HepG2 (cell line): ENCODE data around the gene CHRNB4. TPM values are rescaled to one million over a fixed set of nuclear protein-coding genes. Genes with fewer than 3 reads are reported as not detected.
A peak's percentile ranks its signal among the peaks of the same experiment; 100 is the strongest.

ENCODE experiments used
- ATAC-seq: fragments of 200-7000 bp; cut with Tn5 transposase; 3 replicates; pipeline ENCODE4 v1.9.1; 2020; ENCODE audit warnings: mild to moderate bottlenecking, moderate library complexity
- BruUV-seq: library from RNA; stranded (reverse); fragments of 400-500 nt; replicated peaks from 2 replicates; lab custom pipeline; 2021; lab: Mats Ljungman, UMichigan
- CTCF ChIA-PET: fragments of 300-600 bp; formaldehyde crosslinking; extraction: SDS; loops from one replicate; lab custom pipeline; 2021; ENCODE audit warnings: low total read pairs, inconsistent platforms, low intra/inter-chr PET ratio; lab: Yijun Ruan, JAX
- POLR2A ChIA-PET: fragments of 350-600 bp; sonication (Branson Sonifier 250); formaldehyde crosslinking; loops from one replicate; lab custom pipeline; 2020; ENCODE audit warnings: antibody characterized with exemption, inconsistent platforms; lab: Yijun Ruan, JAX
- DNase-seq: peaks from one replicate; pipeline ENCODE4 v3.0.0-alpha.2; 2015; ENCODE audit warnings: low spot score
- FAIRE-seq: peaks from 3 replicates; lab custom pipeline; 2011; peaks lifted over from hg19 to GRCh38; lab: Jason Lieb, UNC
- H2AFZ ChIP-seq: one replicate; pipeline ENCODE4 v1.6.1; 2011; ENCODE audit warnings: low read length, inconsistent platforms
- H3K27ac ChIP-seq: fragments of 300-600 bp; 3 replicates; pipeline ENCODE4 v1.8.0; 2011; ENCODE audit warnings: mixed run types, mild to moderate bottlenecking, mixed read lengths, low read length, inconsistent platforms; ENCODE audit not compliant: insufficient read depth; ENCODE audit errors: extremely low read length
- H3K27me3 ChIP-seq, 2 experiments: fragments of 200-600 bp in 1 of 2; 2 replicates in 1 of 2; 3 replicates in 1 of 2; pipeline versions ENCODE4 v1.6.0 to v1.8.0; 2011; ENCODE audit warnings: low read length in 2 of 2, mild to moderate bottlenecking in 2 of 2, moderate library complexity in 2 of 2, inconsistent platforms in 1 of 2; ENCODE audit not compliant: insufficient read depth in 2 of 2, control insufficient read depth in 1 of 2
- H3K36me3 ChIP-seq, 2 experiments: fragments of 200-600 bp in 1 of 2; replicated peaks in 1 of 2; 2 replicates in 1 of 2; 3 replicates in 1 of 2; pipeline versions ENCODE4 v1.5.1 to v1.8.0; 2011; ENCODE audit warnings: low read length in 2 of 2, inconsistent platforms in 1 of 2; ENCODE audit not compliant: insufficient read depth in 2 of 2, control insufficient read depth in 1 of 2
- H3K4me1 ChIP-seq: 2 replicates; pipeline ENCODE4 v1.5.1; 2012; ENCODE audit warnings: low read length, inconsistent platforms; ENCODE audit not compliant: insufficient read depth
- H3K4me2 ChIP-seq: 2 replicates; pipeline ENCODE4 v1.6.0; 2011; ENCODE audit warnings: low read depth, low read length, inconsistent platforms
- H3K4me3 ChIP-seq, 3 experiments: fragments of 200-600 bp in 1 of 3; sonication (generic), shearing (Covaris generic) in 1 of 3; replicated peaks in 1 of 3; 2 replicates each; pipeline ENCODE4 v1.5.1; 2011 to 2016; ENCODE audit warnings: low read length in 3 of 3, inconsistent platforms in 2 of 3, low read depth in 2 of 3, mild to moderate bottlenecking in 2 of 3, control low read depth in 1 of 3, mixed read lengths in 1 of 3; ENCODE audit not compliant: insufficient read depth in 1 of 3
- H3K79me2 ChIP-seq: one replicate; pipeline ENCODE4 v1.6.1; 2011; ENCODE audit warnings: low read length, inconsistent platforms; ENCODE audit not compliant: insufficient read depth
- H3K9ac ChIP-seq: 2 replicates; pipeline ENCODE4 v1.6.0; 2011; ENCODE audit warnings: mild to moderate bottlenecking, low read depth, low read length, inconsistent platforms; ENCODE audit not compliant: insufficient read depth
- H3K9me3 ChIP-seq: 2 replicates; pipeline ENCODE4 v1.5.1; 2012; ENCODE audit warnings: mild to moderate bottlenecking, low read length
- H4K20me1 ChIP-seq: 2 replicates; pipeline ENCODE4 v1.6.0; 2011; ENCODE audit warnings: inconsistent platforms, mild to moderate bottlenecking, low read length, moderate library complexity; ENCODE audit not compliant: insufficient read depth
- DNMT1 ChIP-seq: sonication (generic); formaldehyde crosslinking; IDR thresholded peaks from 2 replicates; pipeline ENCODE4 v1.5.1; 2020; ENCODE audit warnings: mild to moderate bottlenecking, missing genetic modification reagents
- HOXA9 ChIP-seq: sonication (generic); formaldehyde crosslinking; IDR thresholded peaks from 2 replicates; pipeline ENCODE4 v1.8.1; 2022; ENCODE audit warnings: missing genetic modification reagents, mild to moderate bottlenecking, moderate library complexity, borderline replicate concordance
- ZNF543 ChIP-seq: sonication (generic); formaldehyde crosslinking; IDR thresholded peaks from 2 replicates; pipeline ENCODE4 v1.4.0; 2020; ENCODE audit warnings: mild to moderate bottlenecking, missing genetic modification reagents
- ZNF768 ChIP-seq: sonication (generic); formaldehyde crosslinking; IDR thresholded peaks from 2 replicates; pipeline ENCODE4 v1.4.0; 2020; ENCODE audit warnings: missing genetic modification reagents
- ZNF777 ChIP-seq: sonication (generic); formaldehyde crosslinking; IDR thresholded peaks from 2 replicates; pipeline ENCODE4 v1.4.0; 2020; ENCODE audit warnings: missing genetic modification reagents
- WGBS: methylation state at CpG from one replicate; pipeline ENCODE4 v1.1.6; 2017; ENCODE audit warnings: low lambda C conversion rate; 5-methylcytosine and 5-hydroxymethylcytosine counted together
- in situ Hi-C: cut with HindIII; loops from 2 replicates; pipeline ENCODE4 v1.10.0; 2017; ENCODE audit warnings: low pct_unique_long_range_greater_than_20kb; ENCODE audit not compliant: extremely low pct_ligation_motif_present
- intact Hi-C: fragments of 100-400 bp; cut with micrococcal nuclease; formaldehyde crosslinking; loops from one replicate; pipeline ENCODE4 v1.10.0; 2022; ENCODE audit not compliant: unreplicated experiment
- polyA plus RNA-seq, 8 experiments: library from polyadenylated mRNA; depleted of rRNA in 3 of 8; stranded (reverse) in 7 of 8; unstranded in 1 of 8; fragments of >200 nt; fragmentation: Illumina TruSeq in 4 of 8; extraction: Trizol in 4 of 8; gene quantifications; 2 replicates each; pipeline versions ENCODE4 v1.2.1 to v1.2.3, GENCODE V29; 2011 to 2016; ENCODE audit warnings: low read depth in 4 of 8, missing spikeins in 1 of 8, mixed read lengths in 1 of 8; ENCODE audit not compliant: insufficient read depth in 1 of 8
- total RNA-seq, 5 experiments: library from RNA; depleted of rRNA; stranded (reverse); fragments of >200 nt; fragmentation: Illumina TruSeq; extraction: Trizol; gene quantifications; 2 replicates each; pipeline ENCODE4 v1.2.3, GENCODE V29; 2016; ENCODE audit warnings: low read depth in 1 of 5
- TF ChIP-seq, protein P1 (sequence below): fragments of 450-650 bp; IDR thresholded peaks from 2 replicates; pipeline ENCODE4 v1.6.1; 2017

Gene CHRNB4
- total and polyA plus RNA-seq, 2 of the 13 experiments (the other 11 are each of a cell fraction or from before 2014, with no cell fraction given), result not detected

- TF ChIP-seq, protein P1, sequence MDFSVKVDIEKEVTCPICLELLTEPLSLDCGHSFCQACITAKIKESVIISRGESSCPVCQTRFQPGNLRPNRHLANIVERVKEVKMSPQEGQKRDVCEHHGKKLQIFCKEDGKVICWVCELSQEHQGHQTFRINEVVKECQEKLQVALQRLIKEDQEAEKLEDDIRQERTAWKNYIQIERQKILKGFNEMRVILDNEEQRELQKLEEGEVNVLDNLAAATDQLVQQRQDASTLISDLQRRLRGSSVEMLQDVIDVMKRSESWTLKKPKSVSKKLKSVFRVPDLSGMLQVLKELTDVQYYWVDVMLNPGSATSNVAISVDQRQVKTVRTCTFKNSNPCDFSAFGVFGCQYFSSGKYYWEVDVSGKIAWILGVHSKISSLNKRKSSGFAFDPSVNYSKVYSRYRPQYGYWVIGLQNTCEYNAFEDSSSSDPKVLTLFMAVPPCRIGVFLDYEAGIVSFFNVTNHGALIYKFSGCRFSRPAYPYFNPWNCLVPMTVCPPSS, result no peak
- no peak for TF ChIP-seq HOXA9 (CRISPR knock-in tag)
- no peak for TF ChIP-seq DNMT1 (CRISPR knock-in tag)
- TF ChIP-seq ZNF768 (CRISPR knock-in tag), result no peak
Measured at GRCh38 chr15:78621810-78622402, 19.1 kb downstream of the CHRNB4 start (continued).

DNA sequence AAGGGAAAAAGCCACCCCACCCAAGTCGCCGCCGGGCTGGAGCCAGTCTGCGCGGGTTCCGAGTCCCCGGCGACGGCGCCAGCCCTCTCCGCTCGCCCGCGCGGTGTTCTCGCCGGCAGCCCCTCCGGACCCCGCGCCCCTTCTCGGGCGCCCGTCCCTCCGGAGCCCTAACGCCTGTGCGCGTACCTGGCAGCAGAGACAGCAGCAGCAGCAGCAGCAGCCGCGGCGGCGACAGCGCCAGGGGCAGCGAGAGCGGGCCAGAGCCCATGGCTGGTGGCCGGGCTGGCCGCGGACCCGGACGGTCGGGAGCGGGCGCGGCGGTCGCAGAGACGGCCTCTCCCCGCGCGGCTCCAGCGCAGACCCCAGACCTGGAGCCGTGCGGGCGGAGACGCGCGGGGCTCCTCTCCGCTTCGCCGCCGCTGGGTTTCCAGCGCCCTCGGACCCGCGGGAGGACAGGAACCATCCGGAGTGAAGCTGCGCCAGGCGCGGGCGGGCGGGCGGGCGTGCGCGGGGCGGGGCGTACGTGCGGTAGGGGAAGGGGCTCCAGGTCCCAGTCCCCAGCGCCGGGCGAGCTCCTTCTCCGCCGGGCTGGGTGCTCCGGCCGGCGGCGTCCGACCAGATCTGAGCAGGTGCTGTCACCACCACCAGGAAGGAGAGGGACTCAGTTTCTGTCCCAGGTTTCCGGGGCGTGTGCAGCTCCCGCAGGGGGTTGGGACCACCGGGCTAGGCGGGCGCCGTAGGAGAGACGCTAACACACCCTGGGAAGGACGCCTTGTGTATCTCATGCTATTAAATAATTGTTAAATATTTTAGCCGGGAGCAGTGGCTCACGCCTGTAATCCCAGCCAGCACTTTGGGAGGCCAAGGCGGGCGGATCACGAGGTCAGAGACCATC, 20.2 kb downstream of the CHRNB4 start, which contains the start of gene CHRNA3:
TSS of gene CHRNA3 (minus strand) at position 470 of the 895 bp plus-strand sequence. CDS start at position 268, 202 bp downstream.
- no TSS peak for BruUV-seq
- peak within 1 kb of the TSS; percentile 26 to 62 (median 34); a peak in 3 of 6 replicates for H3K4me3 ChIP-seq
- TF ChIP-seq ZNF777, result peak; percentile 39; the same call in 1 of the 2 replicates
- TF ChIP-seq ZNF543, result no peak
- intact Hi-C loops (no loop called here), in situ Hi-C loops (no loop called here)
- DNase-seq, result no peak
- no peaks in the 10 kb centered on the region for H3K9me3 ChIP-seq
- no peak within 1 kb of the TSS for H3K9ac ChIP-seq
- peak within 1 kb of the TSS; percentile 57 for H3K4me2 ChIP-seq
- no peaks in the 10 kb centered on the region for H4K20me1 ChIP-seq
- WGBS, result 16% methylated on average over 7 of the region's 102 CpGs
- no peaks in the 10 kb centered on the region for H3K79me2 ChIP-seq
- H2AFZ ChIP-seq, result no peak within 1 kb of the TSS
- peaks cover 5 to 61% of the 10 kb centered on the region in 2 experiments for H3K27me3 ChIP-seq
- no peak within 1 kb of the TSS for H3K27ac ChIP-seq
- peak; percentile 50 for ATAC-seq
- H3K4me1 ChIP-seq, result no peaks in the 10 kb centered on the region
- CTCF ChIA-PET, result no interaction called here
- FAIRE-seq, result no peak
- POLR2A ChIA-PET, result no interaction called here
- no peaks in the 10 kb centered on the region for H3K36me3 ChIP-seq
